T47D (cell line): ENCODE results near the gene CHN2.
A peak's percentile ranks its signal among the peaks of the same experiment; 100 is the strongest.

Experiments
- DNase-seq, 2 experiments: peaks; one replicate each; pipeline versions ENCODE4 v3.0.0 to v3.0.0-alpha.2; 2011 to 2012; ENCODE audit warnings: low read depth in 1 of 2, low spot score in 1 of 2
- JUND ChIP-seq: IDR thresholded peaks from 2 replicates; pipeline ENCODE4 v1.6.1; 2012; ENCODE audit warnings: low read depth
- in situ Hi-C: cut with HindIII; loops from 2 replicates; pipeline ENCODE4 v1.10.0; 2016; ENCODE audit warnings: low sequenced_read_pairs, low pct_unique_long_range_greater_than_20kb

CHN2 gene

DNA sequence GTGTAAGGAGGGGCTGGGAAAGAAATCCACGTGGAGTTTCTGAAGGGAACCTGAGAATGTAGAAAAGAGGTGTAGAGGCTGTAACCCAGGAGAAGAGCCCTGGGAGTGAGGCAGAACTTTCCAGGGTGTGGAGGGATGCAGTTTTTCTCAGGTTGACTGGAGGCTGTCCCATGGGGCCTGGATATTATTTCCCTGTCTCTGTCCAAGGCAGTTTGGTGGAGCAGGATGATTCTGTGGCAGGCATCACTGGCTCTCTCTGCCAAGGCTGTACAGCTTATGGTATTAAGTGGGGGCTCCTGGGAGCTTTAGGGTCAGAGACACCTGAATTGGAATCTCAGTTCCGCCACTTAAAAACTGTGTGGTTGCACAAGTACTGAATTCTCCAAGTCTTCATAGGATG, 81.6 kb downstream of the CHN2 start:
- no peak for DNase-seq
- TF ChIP-seq JUND, result no peak
- in situ Hi-C loops, result no loop called here

DNA sequence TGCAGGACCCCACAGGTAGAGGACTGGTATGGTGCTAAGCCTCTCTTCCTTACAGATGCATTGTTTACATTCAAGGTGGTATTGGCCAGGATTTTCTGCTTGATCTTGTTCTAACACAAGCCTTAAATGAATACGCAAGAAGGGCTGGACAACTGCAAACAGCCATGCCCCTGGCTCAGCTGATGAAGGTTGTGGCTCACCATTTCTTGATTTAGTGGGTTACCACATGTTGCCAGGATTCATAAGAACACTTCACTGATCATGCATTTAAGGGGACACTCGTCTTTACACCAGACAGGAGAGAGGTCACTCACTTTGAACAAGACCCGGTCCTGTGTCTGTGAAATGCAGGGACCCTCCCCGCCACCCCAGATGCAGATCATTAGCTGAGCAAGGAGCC, 82.2 kb downstream of the CHN2 start:
- in situ Hi-C loops, result no loop called here
- DNase-seq, result no peak
- TF ChIP-seq JUND, result no peak

DNA sequence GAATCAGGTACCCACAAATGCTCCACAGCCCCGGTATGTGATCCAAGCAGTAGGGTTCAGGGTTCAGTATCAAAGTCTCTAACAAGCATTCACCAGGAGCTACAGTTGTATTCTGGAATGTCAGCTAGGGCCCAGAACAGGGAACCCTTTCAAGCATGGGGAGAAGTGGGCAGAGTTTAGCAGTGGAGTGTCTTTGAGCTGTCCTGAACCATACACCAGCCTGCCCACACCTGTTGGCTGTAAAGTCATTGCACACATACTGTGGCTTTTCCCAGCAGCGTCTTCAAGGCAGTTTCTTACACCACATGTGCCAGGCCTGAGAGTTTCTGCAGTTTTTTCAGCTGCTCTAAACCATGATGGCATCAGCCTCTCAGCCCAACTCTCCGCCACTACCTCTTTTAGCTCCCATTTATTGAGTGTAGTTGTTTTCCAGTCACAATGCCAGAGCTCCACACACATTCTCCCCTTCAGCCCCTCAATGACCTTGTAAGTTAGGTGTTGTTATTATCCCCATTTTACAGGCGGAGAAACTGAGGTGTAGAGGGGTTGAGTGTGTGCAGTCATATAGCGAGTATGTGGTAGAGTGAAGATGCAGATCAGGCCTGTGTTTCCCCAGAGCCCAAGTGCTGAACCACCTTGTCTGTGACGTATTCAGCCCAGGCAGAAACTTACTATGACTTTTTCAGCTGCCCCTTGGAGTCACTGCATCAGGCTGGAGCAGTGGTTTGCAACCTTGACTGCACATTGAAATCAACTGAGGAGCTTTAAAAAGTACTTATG, 83.1 kb downstream of the CHN2 start:
- in situ Hi-C loops, result no loop called here
- no peak for TF ChIP-seq JUND
- DNase-seq, result no peak

DNA sequence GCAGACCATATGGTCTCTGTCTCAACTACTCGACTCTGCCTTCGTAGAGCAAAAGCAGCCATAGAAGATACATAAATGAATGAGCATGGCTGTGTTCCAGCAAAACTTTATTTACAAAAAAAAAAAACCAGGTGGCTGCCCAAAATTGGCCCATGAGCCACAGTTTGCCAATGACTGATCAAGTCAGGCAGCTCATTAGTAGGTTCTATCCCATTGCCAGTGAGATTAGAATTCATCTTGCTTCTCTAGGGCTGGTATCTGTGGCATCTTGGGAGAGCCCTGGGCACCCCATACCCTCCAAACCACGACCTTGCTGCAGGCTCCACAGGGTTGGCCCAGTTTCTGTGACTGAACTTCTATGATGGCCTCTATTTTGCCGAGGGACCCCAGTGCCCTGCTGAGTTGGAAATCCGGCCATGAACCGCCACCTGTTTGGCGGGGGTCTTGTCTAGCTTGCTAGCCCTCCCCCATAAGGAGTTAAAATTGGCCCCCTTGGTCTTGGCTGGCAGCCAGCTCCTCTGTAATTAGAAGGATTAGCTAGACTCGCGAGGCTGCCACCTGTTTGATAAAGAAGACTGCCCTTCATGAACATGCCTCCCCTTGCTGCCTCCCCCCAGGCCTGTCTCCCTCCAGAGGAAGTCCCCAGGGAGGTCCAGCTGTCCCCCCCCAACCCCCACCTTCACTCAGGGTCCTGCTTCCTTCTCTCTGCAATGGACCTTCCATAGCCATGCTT, 83.9 kb downstream of the CHN2 start:
- in situ Hi-C loops, result no loop called here
- TF ChIP-seq JUND, result no peak
- DNase-seq, result no peak

DNA sequence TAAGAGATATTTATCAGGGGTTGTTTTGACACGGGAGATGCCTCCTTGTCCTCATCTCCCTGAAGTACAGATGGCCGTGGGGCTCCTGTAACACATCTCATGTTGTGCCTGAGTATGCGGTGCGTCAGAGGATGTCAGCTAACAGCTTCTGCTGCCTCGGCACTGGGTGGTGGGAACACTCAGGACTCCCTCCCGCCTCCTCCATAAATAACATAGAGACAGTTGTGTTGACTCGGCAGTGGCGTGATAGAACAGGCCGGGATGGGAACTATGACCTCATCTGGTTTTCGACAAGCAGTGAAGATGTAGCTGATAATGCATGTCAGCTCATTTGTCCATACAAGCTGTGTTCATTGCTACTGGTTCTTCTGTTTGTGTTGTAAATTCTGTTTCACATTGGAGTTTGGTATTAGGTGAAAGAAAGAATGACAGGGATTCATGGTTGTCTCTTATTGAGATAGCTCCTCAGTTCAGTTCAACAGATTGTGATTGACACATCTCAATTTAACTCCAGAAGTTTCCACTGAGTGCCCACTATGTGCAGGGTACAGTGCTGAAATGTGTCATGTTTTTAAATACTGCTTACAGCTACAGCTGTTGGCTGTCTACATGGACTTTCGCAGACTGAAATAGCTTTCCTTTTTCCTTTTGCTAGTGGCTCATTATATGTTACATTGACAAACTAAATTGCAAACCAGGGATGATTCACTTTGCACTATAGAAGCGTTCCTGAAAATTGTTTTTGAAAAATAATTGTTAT, 87.4 kb downstream of the CHN2 start:
- DNase-seq, result no peak
- in situ Hi-C loops, result no loop called here
- no peak for TF ChIP-seq JUND

DNA sequence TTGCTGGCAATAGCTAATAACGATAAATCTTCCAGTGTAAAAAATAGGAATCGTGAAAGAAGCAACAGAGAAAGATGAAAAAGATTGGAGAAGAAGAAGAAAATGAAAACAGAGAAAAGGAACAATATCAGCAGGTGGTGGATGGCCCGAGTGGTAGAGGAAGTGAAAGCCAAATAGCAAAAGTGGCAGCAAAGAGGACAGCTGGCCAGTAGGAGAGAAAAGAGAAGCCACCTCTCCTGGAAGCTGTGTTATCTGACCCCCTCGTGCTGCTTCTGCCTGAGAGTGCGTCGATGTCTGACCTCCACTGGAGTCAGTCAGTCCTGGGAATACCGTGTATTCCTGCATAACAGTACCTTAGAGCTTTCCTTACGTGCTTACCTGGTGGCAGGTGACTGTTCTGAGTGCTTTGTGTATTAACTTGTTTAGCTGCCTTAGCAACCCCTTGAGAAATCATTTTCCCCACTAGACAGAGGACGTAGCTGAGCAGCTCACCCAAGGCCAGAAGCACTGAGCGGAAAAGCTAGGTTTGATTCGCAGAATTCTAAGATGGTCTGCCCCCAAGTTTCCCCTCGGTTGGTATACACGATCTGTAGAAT, 88.3 kb downstream of the CHN2 start:
- in situ Hi-C loops, result no loop called here
- TF ChIP-seq JUND, result no peak
- DNase-seq, result no peak

DNA sequence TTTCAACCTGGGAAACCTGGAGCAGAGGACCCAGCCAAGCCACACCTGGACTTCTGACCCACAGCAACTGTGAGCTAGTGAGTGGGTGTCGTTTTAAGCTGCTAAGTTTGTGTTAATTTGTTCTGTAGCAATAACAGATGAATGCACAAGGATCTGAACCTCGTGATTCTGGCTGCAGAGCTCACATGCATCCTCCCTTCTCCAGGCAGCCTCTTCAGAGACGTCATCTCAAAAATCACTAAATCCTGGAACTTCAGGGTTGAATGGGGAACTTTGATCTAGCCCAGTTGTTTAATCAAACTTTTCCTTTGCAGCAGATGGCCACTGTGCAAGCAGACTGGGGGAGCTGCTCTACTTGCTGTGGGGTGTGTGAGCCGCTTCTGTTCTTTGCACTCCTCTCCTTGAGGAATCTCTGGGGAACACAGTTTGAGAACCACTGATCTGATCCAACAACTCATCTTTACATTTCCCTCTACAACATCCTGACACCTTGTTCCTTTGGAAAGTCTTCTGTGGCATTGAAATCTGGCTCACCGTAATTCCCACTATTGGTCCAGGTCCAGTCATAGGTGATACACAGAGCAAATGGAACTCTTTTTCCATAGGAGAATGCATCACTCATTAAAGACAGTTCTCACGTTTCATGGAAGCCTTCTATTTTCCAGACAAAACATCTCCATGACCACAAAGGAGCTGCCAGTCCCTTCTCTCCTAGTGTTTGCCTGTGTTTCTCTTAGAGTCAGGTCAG, 90.3 kb downstream of the CHN2 start:
- TF ChIP-seq JUND, result no peak
- in situ Hi-C loops, result no loop called here
- no peak for DNase-seq

DNA sequence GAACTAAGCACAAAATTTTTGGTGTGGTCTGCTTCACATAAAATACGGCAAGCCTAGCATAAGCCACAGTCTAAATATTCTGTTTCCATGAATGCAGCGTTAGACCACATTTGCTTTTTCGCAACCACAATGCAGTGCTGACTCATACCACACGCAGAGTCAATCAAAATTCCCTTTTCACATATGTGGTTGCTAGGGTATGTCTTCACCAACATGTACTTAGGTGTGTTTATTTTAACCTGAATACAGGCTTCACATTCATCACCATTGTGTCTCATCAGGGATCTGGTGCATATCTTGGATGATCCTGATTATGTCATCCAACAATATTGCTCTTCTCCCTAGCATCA, 90.8 kb downstream of the CHN2 start:
- no peak for DNase-seq
- no peak for TF ChIP-seq JUND
- in situ Hi-C loops, result no loop called here

DNA sequence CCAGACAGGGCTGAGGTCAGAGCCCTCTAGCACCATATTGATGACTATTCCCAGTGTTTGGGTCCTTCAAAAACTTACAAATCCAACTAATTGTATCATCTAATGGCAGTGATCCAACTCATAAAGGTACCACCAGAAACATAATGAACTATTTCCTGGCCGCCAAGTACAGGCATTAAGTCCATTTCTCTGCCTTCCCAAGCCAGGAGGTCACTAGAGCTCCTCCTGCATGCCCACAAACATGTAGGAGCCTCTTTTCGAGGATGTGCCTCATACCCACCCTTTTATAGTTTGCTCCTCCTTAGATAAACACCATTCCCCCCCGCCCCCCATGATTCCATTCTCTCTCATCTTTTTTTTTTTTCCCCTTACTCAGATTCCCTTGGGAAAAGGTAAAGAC, 91.3 kb downstream of the CHN2 start:
- no peak for DNase-seq
- in situ Hi-C loops, result no loop called here
- no peak for TF ChIP-seq JUND

DNA sequence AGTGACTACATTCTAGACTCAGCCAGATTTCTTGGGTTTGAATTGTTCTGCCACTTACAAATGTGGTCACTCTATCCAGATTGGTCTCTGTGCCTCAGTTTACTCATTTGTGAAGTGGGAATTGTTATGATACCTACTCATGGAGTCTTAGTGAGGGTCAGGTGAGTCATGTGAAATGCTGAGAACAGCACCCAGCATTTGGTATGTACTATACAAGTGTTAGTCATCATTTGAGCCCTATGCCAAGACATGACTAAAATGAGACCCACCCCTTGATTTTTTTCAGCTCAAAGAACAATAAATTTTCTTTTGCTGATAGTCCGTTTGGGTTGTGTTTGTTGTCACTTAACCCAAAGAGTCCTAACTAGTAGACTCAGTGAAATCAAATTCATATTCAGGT, 92.8 kb downstream of the CHN2 start:
- DNase-seq, result no peak
- in situ Hi-C loops, result no loop called here

DNA sequence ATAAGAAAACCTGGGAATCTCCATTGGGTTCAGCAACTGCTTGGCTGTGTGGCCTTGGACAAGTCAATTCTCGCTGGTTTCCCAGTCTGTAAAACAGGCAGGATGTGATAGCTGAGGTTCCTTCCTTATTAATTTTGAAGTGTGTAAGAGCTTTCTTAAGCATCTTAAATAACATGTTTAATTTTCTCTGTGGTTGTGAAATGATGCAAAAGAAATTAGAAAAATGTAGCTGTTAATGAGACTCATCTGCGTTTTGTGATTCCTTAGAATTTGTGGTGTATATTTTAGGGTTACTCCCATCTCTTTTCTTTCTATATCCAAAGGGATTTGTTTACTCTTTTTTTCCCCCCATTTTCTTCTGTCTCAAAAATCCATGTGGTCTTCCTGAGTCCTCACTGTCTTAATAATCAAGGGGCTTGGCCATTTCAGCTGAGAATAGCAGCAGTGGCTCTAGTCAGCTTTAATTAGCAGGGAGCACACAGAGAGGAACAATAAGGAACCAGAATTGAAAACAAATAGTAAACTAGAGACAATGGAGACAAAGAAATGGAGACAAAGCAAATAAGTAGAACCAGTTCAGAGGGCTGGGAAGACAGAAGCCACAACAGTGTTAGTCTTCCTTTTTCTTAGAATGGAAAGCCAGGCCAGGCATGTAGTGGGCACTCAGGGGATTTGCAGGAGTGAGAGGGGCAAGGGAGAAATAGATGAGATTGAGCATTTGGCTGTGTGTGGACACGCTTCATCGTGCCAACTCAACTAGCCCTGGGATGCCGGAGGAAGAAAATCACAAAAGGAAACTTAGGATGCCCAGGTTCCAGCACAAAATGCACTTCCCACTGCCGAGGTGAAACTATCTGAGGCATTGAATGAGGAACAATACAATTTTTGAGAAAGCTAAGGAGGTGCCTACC, 93.9 kb downstream of the CHN2 start:
- in situ Hi-C loops, result no loop called here
- TF ChIP-seq JUND, result no peak
- DNase-seq, result peak in 1 of 2 experiments; percentile 33

More for the DNA sequence above, 92.8 kb downstream of the CHN2 start:
- no peak for TF ChIP-seq JUND
